ENCODE results near the gene BMPER. TPM values are rescaled to one million over a fixed set of nuclear protein-coding genes. Genes with fewer than 3 reads are reported as not detected.

BMPER gene
- total RNA-seq, 4 donors from 2014 or later, result 0.65 to 6.5 (median 3.5) TPM

DNA sequence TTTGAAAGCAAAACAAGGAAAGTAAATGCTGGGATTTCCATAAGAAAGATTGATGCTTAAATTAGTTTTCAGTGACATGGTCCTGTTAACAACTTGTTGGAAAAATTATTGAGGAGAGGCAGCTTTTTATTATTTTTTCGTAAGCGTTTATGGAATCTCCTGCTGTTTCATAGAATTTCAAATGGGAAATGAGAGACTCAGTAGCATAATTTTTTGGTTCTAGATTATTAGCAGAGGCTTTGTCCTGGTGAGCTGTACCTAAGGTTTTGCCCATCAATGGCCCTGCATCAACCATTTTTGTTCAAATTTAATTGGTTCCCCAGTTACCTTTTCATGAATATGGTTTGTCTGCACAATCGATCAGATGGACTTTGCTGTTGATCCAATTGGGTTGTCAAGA is 205.7 kb downstream of the BMPER start:
- Histone ChIP-seq H3K27ac (replicated peaks in 1 of 4) (no peak overlapping the region), H3K27me3 (no peaks in the 10 kb centered on the region), H3K36me3 (no peaks in the 10 kb centered on the region), H3K4me1 (peaks cover 0 to 6% (median 0%) of the 10 kb centered on the region in 4 donors), H3K9me3 (peaks cover 0 to 8% (median 2%) of the 10 kb centered on the region in 4 donors), H3K4me3 (no peak overlapping the region)
- intact Hi-C loops (cut with DNase I), result no loop called here
- 56% methylated on average over 3 of the region's 3 CpGs for WGBS
- DNase-seq (ENCODE audit: extremely low spot score), result no peak
- TF ChIP-seq POLR2AphosphoS5 (IDR thresholded peaks at IDR 0.05), result no peak
- no peak for TF ChIP-seq EP300 (IDR thresholded peaks at IDR 0.05)
- TF ChIP-seq POLR2A (IDR thresholded peaks at IDR 0.05; ENCODE audit: low read depth), result no peak
- TF ChIP-seq, protein P1, sequence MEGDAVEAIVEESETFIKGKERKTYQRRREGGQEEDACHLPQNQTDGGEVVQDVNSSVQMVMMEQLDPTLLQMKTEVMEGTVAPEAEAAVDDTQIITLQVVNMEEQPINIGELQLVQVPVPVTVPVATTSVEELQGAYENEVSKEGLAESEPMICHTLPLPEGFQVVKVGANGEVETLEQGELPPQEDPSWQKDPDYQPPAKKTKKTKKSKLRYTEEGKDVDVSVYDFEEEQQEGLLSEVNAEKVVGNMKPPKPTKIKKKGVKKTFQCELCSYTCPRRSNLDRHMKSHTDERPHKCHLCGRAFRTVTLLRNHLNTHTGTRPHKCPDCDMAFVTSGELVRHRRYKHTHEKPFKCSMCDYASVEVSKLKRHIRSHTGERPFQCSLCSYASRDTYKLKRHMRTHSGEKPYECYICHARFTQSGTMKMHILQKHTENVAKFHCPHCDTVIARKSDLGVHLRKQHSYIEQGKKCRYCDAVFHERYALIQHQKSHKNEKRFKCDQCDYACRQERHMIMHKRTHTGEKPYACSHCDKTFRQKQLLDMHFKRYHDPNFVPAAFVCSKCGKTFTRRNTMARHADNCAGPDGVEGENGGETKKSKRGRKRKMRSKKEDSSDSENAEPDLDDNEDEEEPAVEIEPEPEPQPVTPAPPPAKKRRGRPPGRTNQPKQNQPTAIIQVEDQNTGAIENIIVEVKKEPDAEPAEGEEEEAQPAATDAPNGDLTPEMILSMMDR (IDR thresholded peaks at IDR 0.05), result no peak

DNA sequence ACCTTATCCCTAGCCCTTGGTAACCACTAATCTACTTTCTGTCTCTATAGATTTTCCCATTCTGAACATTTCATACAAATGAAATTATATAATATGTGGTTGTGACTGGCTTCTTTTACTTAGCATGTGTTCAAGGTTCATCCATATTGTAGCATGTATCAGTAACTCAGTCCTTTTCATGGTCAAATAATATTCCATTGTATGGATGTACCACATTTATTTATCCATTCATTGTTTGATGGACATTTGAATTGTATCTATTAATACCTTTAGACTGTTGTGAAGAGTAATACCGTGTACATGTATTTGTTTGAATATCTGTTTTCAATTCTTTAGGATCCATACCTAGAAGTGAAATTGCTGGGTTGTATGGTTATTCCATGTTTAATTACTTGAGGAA is 210.2 kb downstream of the BMPER start:
- Histone ChIP-seq H3K27me3 (no peaks in the 10 kb centered on the region), H3K4me3 (no peak overlapping the region), H3K36me3 (no peaks in the 10 kb centered on the region), H3K9me3 (peaks cover 0 to 10% (median 2%) of the 10 kb centered on the region in 4 donors), H3K27ac (replicated peaks in 1 of 4) (no peak overlapping the region), H3K4me1 (peaks cover 0 to 9% (median 0%) of the 10 kb centered on the region in 4 donors)
- TF ChIP-seq POLR2A (IDR thresholded peaks at IDR 0.05; ENCODE audit: low read depth), result no peak
- TF ChIP-seq, protein P1 (IDR thresholded peaks at IDR 0.05), result no peak
- DNase-seq (ENCODE audit: extremely low spot score), result no peak
- intact Hi-C loops (cut with DNase I), result no loop called here
- 90% methylated on average over 1 of the region's 1 CpG for WGBS

DNA sequence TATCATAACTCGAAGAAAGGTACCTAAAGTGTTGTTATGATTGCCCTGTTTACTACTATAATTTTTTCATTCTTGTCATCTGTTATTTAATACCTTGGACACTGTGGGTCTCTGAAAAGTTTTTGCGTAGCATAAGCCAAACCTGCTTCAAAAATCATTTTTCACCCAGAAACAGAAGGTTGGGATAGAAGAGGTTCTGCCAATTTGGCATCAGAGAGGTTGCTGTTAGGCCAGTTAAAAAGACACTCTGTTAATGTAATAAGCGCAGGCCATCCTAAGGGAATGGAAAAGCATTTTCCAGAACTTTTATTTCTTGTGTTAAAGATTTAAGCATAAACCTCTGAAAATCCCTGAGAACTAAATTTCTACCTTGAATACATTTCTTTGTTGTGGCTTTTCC is 212.2 kb downstream of the BMPER start:
- no peak for DNase-seq (ENCODE audit: extremely low spot score)
- peaks cover 0 to 10% (median 2%) of the 10 kb centered on the region in 4 donors for H3K9me3 ChIP-seq
- TF ChIP-seq, protein P1 (IDR thresholded peaks at IDR 0.05), result no peak
- TF ChIP-seq POLR2AphosphoS5 (IDR thresholded peaks at IDR 0.05), result no peak
- no peak for TF ChIP-seq POLR2A (IDR thresholded peaks at IDR 0.05; ENCODE audit: low read depth)
- TF ChIP-seq EP300 (IDR thresholded peaks at IDR 0.05), result no peak
- no peak overlapping the region for H3K4me3 ChIP-seq
- no peaks in the 10 kb centered on the region for H3K27me3 ChIP-seq
- 62% methylated on average over 3 of the region's 3 CpGs for WGBS
- H3K36me3 ChIP-seq, result no peaks in the 10 kb centered on the region
- no peak overlapping the region for H3K27ac ChIP-seq (replicated peaks in 1 of 4)
- intact Hi-C loops (cut with DNase I), result no loop called here
- H3K4me1 ChIP-seq, result peaks cover 0 to 9% (median 0%) of the 10 kb centered on the region in 4 donors

DNA sequence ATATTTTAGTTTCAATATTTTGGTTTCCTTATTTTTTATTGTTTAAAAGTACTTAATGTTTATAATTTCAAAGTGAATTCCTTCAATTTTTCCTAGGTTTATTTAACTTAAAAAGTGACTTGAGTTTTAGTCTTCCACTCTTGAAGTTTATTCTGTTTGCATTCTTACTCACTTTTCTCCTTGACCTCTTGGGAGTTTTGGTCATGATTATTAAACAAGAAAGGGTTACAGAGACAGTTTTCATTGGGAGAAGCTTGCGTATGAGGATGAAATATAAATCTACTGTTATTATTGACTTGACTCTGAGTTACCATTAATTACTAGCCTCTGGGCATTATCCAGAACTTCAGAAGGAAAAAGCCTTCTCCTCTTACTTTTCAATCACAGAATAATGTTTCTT is 216.0 kb downstream of the BMPER start:
- TF ChIP-seq POLR2AphosphoS5 (IDR thresholded peaks at IDR 0.05), result no peak
- TF ChIP-seq EP300 (IDR thresholded peaks at IDR 0.05), result no peak
- TF ChIP-seq, protein P1 (IDR thresholded peaks at IDR 0.05), result no peak
- TF ChIP-seq POLR2A (IDR thresholded peaks at IDR 0.05; ENCODE audit: low read depth), result no peak

DNA sequence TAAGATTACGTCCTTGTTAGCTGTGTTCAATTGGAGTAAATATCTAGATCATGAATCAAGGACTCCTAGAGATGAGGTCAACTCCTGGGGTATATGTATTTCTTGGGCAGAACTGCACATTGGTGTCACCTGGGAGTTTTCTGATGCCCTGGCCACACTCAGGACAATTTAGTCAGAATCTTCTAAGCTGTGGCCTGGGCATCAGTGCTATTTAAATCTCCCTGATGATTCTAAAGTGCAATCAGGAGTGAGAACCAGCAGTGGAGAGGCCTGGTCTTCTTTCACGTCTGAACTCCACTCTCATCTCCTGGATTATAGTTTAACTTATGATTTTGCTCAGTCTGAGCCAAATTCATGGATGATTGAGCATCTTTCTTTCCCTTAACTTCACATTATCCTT is 218.0 kb downstream of the BMPER start:
- intact Hi-C loops (cut with DNase I), result no loop called here
- Histone ChIP-seq H3K27me3 (no peaks in the 10 kb centered on the region), H3K9me3 (peaks cover 0 to 23% (median 20%) of the 10 kb centered on the region in 4 donors), H3K27ac (replicated peaks in 1 of 4) (no peak overlapping the region), H3K36me3 (no peaks in the 10 kb centered on the region), H3K4me3 (no peak overlapping the region), H3K4me1 (peaks cover 0 to 6% (median 0%) of the 10 kb centered on the region in 4 donors)
- TF ChIP-seq, protein P1 (IDR thresholded peaks at IDR 0.05), result no peak
- TF ChIP-seq POLR2AphosphoS5 (IDR thresholded peaks at IDR 0.05) (no peak), EP300 (IDR thresholded peaks at IDR 0.05) (no peak), POLR2A (IDR thresholded peaks at IDR 0.05; ENCODE audit: low read depth) (no peak)
- peak; percentile 68 for DNase-seq (ENCODE audit: extremely low spot score)
- 78% methylated on average over 2 of the region's 2 CpGs for WGBS

More for the DNA sequence above, 216.0 kb downstream of the BMPER start:
- no peaks in the 10 kb centered on the region for H3K36me3 ChIP-seq
- 28% methylated on average over 1 of the region's 1 CpG for WGBS
- intact Hi-C loops (cut with DNase I), result no loop called here
- no peak overlapping the region for H3K4me3 ChIP-seq
- peaks cover 0 to 23% (median 20%) of the 10 kb centered on the region in 4 donors for H3K9me3 ChIP-seq
- no peaks in the 10 kb centered on the region for H3K27me3 ChIP-seq
- H3K4me1 ChIP-seq, result peaks cover 0 to 9% (median 0%) of the 10 kb centered on the region in 4 donors
- DNase-seq (ENCODE audit: extremely low spot score), result no peak
- no peak overlapping the region for H3K27ac ChIP-seq (replicated peaks in 1 of 4)

Measured in esophagus muscularis mucosa (tissue), 4 donors.